AG04449 (cell line): ENCODE results near the gene WDR33.

Experiments
- CTCF ChIA-PET: fragments of 350-600 bp; formaldehyde crosslinking; extraction: SDS; loops from one replicate; lab custom pipeline; 2021; ENCODE audit warnings: antibody characterized with exemption; lab: Yijun Ruan, JAX
- POLR2A ChIA-PET: fragments of 400-600, 350-600 bp; formaldehyde crosslinking; extraction: SDS; loops from one replicate; lab custom pipeline; 2020; ENCODE audit warnings: antibody characterized with exemption, inconsistent platforms; lab: Yijun Ruan, JAX
- DNase-seq: peaks from one replicate; pipeline ENCODE4 v3.0.0-alpha.2; 2010; ENCODE audit warnings: low read depth, low spot score
- H3K4me3 ChIP-seq: 2 replicates; pipeline ENCODE4 v1.5.1; 2011; ENCODE audit warnings: low read depth, mild to moderate bottlenecking, control low read depth, low read length
- TF ChIP-seq, protein P1 (sequence below): IDR thresholded peaks from one replicate; pipeline ENCODE4 v1.5.1; 2011; ENCODE audit warnings: mild to moderate bottlenecking, moderate library complexity, low read length, control low read depth, inconsistent platforms; ENCODE audit not compliant: insufficient read depth; ENCODE audit errors: missing control alignments

Gene WDR33

GRCh38 chr2:127739800-127740199 is 71.2 kb downstream of the WDR33 start:
- POLR2A ChIA-PET, result no interaction called here
- TF ChIP-seq, protein P1, sequence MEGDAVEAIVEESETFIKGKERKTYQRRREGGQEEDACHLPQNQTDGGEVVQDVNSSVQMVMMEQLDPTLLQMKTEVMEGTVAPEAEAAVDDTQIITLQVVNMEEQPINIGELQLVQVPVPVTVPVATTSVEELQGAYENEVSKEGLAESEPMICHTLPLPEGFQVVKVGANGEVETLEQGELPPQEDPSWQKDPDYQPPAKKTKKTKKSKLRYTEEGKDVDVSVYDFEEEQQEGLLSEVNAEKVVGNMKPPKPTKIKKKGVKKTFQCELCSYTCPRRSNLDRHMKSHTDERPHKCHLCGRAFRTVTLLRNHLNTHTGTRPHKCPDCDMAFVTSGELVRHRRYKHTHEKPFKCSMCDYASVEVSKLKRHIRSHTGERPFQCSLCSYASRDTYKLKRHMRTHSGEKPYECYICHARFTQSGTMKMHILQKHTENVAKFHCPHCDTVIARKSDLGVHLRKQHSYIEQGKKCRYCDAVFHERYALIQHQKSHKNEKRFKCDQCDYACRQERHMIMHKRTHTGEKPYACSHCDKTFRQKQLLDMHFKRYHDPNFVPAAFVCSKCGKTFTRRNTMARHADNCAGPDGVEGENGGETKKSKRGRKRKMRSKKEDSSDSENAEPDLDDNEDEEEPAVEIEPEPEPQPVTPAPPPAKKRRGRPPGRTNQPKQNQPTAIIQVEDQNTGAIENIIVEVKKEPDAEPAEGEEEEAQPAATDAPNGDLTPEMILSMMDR, result no peak
- CTCF ChIA-PET, result no interaction called here
- DNase-seq, result no peak
- H3K4me3 ChIP-seq, result no peak overlapping the region

DNA sequence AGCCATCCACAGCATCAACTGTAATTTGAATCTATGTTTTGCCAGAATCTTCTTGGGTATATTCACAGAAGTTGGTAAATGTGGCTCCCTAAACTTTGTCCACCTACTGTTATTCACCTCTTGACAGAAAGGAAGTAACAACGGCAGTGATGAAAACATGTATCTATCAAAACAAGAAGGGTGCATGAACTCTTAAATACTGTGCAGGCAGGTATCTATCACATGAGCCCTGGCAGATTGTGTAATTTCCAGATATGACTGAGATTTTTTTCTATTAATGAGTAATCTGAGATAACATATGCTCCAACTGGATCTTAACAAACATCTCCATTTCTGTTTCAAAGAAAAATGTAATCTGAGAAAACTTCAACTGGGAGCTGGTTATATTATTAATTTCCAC is 73.1 kb downstream of the WDR33 start:
- ChIA-PET POLR2A (no interaction called here), CTCF (interaction anchor here (1.1 kb wide), 1 partner anchor 10 kb away, joined by 3 read pairs; no protein-coding TSS in a partner anchor)
- no peak for DNase-seq
- TF ChIP-seq, protein P1, result no peak
- H3K4me3 ChIP-seq, result no peak overlapping the region

GRCh38 chr2:127735537-127736399 is 75.2 kb downstream of the WDR33 start:
- DNase-seq, result no peak
- no peak overlapping the region for H3K4me3 ChIP-seq
- POLR2A ChIA-PET, result no interaction called here
- CTCF ChIA-PET, result no interaction called here
- TF ChIP-seq, protein P1, result no peak

DNA sequence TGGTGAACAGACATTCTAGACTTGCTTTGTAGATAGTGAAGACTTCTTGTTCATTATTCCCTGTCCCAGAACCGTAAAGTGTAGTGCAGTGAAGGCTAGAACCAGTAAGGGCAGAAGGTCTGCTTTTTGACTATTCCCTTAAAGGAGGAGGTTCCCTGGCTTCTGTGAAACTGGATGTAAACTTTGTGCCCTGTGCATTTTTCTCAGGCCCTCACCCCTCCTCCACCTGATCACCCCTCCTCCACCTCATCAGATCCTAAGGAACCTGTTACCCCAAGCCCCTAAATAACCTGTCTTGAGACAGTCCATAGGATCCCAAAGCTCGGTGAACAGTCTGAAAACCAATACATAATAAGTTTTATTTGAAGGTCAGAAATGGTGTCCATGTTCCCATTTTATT is 75.9 kb downstream of the WDR33 start:
- no peak for DNase-seq
- ChIA-PET POLR2A (no interaction called here), CTCF (no interaction called here)
- no peak overlapping the region for H3K4me3 ChIP-seq
- TF ChIP-seq, protein P1, result no peak

- ChIA-PET POLR2A (no interaction called here), CTCF (interaction anchor here (0.9 to 1.0 kb wide), 2 partner anchors 15 to 32 kb away, joined by 3 to 5 read pairs; partner anchors contain the start of gene SFT2D3)
- TF ChIP-seq, protein P1, result no peak
- no peak for DNase-seq
- H3K4me3 ChIP-seq, result no peak overlapping the region
Observed at GRCh38 chr2:127733816-127734537, 77.0 kb downstream of the WDR33 start.
